CMK (cell line): ENCODE measurements around the gene MRTO4.
"Not testable (repeated sequence)": the region's sequence is repeated elsewhere in the genome, so short reads cannot be mapped to it uniquely, and the experiment has no call there.

Experiments
- DNase-seq: peaks from one replicate; pipeline ENCODE4 v3.0.0-alpha.2; 2010; ENCODE audit warnings: low read depth

The MRTO4 gene

GRCh38 chr1:19270343-19270730 lies 18.7 kb downstream of the MRTO4 start:
- not testable (repeated sequence) for DNase-seq

- no peak for DNase-seq
Observed at GRCh38 chr1:19272064-19272463, 20.5 kb downstream of the MRTO4 start.

- no peak for DNase-seq
Observed at GRCh38 chr1:19273106-19273843, 21.7 kb downstream of the MRTO4 start.

GRCh38 chr1:19273844-19274531 lies 22.4 kb downstream of the MRTO4 start:
- DNase-seq: not testable (repeated sequence)

GRCh38 chr1:19274636-19275035 lies 23.0 kb downstream of the MRTO4 start:
- DNase-seq: no peak

GRCh38 chr1:19283891-19284290 lies 32.3 kb downstream of the MRTO4 start:
- no peak for DNase-seq

- DNase-seq: no peak
Observed at GRCh38 chr1:19284881-19285280, 33.3 kb downstream of the MRTO4 start.

GRCh38 chr1:19285366-19285765 lies 33.8 kb downstream of the MRTO4 start:
- not testable (repeated sequence) for DNase-seq

GRCh38 chr1:19285807-19286206 lies 34.2 kb downstream of the MRTO4 start:
- not testable (repeated sequence) for DNase-seq

- no peak for DNase-seq
Observed at GRCh38 chr1:19287436-19288185, 36.0 kb downstream of the MRTO4 start.

- DNase-seq: not testable (repeated sequence)
Observed at GRCh38 chr1:19288324-19289241, 37.0 kb downstream of the MRTO4 start, which contains the start of gene AKR7A3. AKR7A3 (minus strand) TSS chr1:19288770; CDS start chr1:19288709, 61 bp downstream.

GRCh38 chr1:19289244-19289643 lies 37.6 kb downstream of the MRTO4 start:
- no peak for DNase-seq

GRCh38 chr1:19294638-19295037 lies 43.0 kb downstream of the MRTO4 start:
- DNase-seq: no peak

- DNase-seq: no peak
Observed at GRCh38 chr1:19300211-19300610, 48.6 kb downstream of the MRTO4 start.

GRCh38 chr1:19304081-19304480 lies 52.5 kb downstream of the MRTO4 start:
- DNase-seq: not testable (repeated sequence)

- DNase-seq: no peak
Observed at GRCh38 chr1:19305880-19306279, 54.3 kb downstream of the MRTO4 start.

GRCh38 chr1:19306941-19307340 lies 55.3 kb downstream of the MRTO4 start:
- DNase-seq: no peak

- DNase-seq: no peak
Observed at GRCh38 chr1:19307794-19308508, 56.3 kb downstream of the MRTO4 start.

GRCh38 chr1:19308509-19308907 lies 56.9 kb downstream of the MRTO4 start:
- no peak for DNase-seq

- DNase-seq: no peak
Observed at GRCh38 chr1:19309123-19309813, 57.7 kb downstream of the MRTO4 start.
